22Rv1 (cell line): ENCODE measurements around the gene NKX2-3.

Experiments used
- H3K27ac ChIP-seq: fragments of 450-650 bp; 2 replicates; pipeline ENCODE4 v1.5.1; 2017
- ZFX ChIP-seq: fragments of 450-650 bp; IDR thresholded peaks from 2 replicates; pipeline ENCODE4 v1.6.1; 2017; ENCODE audit warnings: antibody characterized with exemption, borderline replicate concordance
- TF ChIP-seq, protein P1 (sequence below): fragments of 450-650 bp; IDR thresholded peaks from 2 replicates; pipeline ENCODE4 v1.5.1; 2017; ENCODE audit warnings: mild to moderate bottlenecking

The NKX2-3 gene

GRCh38 chr10:99558708-99559107 lies 26.0 kb downstream of the NKX2-3 start:
- H3K27ac ChIP-seq: no peak overlapping the region
- TF ChIP-seq, protein P1, sequence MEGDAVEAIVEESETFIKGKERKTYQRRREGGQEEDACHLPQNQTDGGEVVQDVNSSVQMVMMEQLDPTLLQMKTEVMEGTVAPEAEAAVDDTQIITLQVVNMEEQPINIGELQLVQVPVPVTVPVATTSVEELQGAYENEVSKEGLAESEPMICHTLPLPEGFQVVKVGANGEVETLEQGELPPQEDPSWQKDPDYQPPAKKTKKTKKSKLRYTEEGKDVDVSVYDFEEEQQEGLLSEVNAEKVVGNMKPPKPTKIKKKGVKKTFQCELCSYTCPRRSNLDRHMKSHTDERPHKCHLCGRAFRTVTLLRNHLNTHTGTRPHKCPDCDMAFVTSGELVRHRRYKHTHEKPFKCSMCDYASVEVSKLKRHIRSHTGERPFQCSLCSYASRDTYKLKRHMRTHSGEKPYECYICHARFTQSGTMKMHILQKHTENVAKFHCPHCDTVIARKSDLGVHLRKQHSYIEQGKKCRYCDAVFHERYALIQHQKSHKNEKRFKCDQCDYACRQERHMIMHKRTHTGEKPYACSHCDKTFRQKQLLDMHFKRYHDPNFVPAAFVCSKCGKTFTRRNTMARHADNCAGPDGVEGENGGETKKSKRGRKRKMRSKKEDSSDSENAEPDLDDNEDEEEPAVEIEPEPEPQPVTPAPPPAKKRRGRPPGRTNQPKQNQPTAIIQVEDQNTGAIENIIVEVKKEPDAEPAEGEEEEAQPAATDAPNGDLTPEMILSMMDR: no peak
- no peak for TF ChIP-seq ZFX

DNA sequence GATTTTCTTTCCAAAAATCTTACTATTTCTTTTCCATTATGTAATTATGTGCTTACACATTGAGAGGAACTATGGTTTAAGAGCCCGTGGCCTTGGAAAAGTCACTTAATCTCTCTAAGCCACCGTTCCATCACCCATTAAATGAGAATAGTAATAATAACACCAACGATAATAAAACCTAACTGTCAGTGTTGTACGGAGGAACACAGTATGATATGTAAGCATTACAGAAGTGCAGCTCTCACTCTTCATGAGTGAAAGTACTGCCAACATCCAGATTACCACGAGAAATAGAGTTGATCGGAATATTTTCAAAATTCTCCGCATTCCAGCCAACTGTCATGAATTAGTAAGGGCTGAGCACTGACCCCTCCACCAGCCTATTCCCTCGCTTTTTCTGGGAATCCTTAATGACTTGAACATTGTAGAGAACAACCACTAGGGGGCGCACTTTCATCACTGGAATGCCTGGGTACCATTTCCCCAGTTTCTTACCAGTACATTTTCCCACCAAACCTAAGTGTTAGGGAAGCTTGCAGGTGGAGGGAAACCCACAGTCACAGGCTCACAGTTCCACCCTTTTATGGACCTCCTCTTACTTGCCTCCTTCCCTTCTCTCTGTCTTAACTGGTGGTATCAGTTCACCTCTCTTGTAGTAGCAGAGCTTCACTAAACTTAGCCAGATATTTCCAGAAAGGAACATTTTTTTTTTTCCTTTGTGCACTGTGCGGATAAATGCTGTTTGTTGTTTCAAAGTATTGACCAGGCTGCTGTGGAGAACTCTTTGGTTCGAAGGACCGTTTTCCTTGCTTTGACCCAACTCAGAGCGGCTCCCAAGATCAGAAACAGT lies 27.8 kb downstream of the NKX2-3 start:
- H3K27ac ChIP-seq: no peak overlapping the region
- no peak for TF ChIP-seq ZFX
- TF ChIP-seq, protein P1: peak; percentile 89

- TF ChIP-seq ZFX: no peak
- H3K27ac ChIP-seq: no peak overlapping the region
Measured at GRCh38 chr10:99562631-99563030, 29.9 kb downstream of the NKX2-3 start.

- no peak overlapping the region for H3K27ac ChIP-seq
- TF ChIP-seq ZFX: no peak
- TF ChIP-seq, protein P1: no peak
Measured at GRCh38 chr10:99564361-99564760, 31.6 kb downstream of the NKX2-3 start.

GRCh38 chr10:99565166-99565565 lies 32.4 kb downstream of the NKX2-3 start:
- no peak for TF ChIP-seq ZFX
- TF ChIP-seq, protein P1: no peak
- no peak overlapping the region for H3K27ac ChIP-seq

- H3K27ac ChIP-seq: no peak overlapping the region
- no peak for TF ChIP-seq ZFX
- TF ChIP-seq, protein P1: no peak
Measured at GRCh38 chr10:99569253-99569939, 36.7 kb downstream of the NKX2-3 start.

DNA sequence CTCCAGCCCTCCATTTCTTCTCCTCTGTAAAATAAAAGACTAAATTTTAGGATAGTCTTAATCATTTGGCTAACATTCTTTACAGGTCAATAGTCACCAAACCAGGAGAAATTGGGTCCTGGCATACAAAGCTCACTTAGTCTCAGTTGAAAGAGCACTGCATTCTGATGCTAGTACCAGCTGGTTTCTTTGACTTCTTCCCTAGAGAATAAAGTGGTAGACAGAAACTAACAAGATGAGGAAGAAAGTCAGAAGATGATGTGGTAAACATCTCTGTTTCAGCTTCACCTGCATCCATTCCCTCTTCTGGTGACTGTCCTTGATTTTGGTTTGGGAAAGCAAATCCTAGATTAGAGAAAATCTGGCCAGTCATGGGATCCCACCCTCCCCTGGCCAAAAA lies 37.2 kb downstream of the NKX2-3 start:
- TF ChIP-seq, protein P1: no peak
- no peak for TF ChIP-seq ZFX
- no peak overlapping the region for H3K27ac ChIP-seq
